ENCODE data around the gene DUXB.

The DUXB gene

GRCh38 chr16:75701361-75701760 is at the start of gene DUXB:
Gene DUXB (minus strand): TSS chr16:75701461. CDS start chr16:75701418, 43 bp downstream.
- DNase-seq (ENCODE audit: low read depth in 2 of 2, low spot score in 1 of 2) = no peak

- no peak for DNase-seq (ENCODE audit: low read depth in 2 of 2, low spot score in 1 of 2)
These were observed 49.3 kb upstream of the DUXB start for GRCh38 chr16:75750528-75750927.

GRCh38 chr16:75746359-75746758 is 45.1 kb upstream of the DUXB start:
- no peak for DNase-seq (ENCODE audit: low read depth in 2 of 2, low spot score in 1 of 2)

GRCh38 chr16:75745823-75746222 is 44.6 kb upstream of the DUXB start:
- no peak for DNase-seq (ENCODE audit: low read depth in 2 of 2, low spot score in 1 of 2)

GRCh38 chr16:75745242-75745641 is 44.0 kb upstream of the DUXB start:
- no peak for DNase-seq (ENCODE audit: low read depth in 2 of 2, low spot score in 1 of 2)

GRCh38 chr16:75742424-75743047 is 41.3 kb upstream of the DUXB start:
- no peak for DNase-seq (ENCODE audit: low read depth in 2 of 2, low spot score in 1 of 2)

GRCh38 chr16:75733305-75734211 is 32.3 kb upstream of the DUXB start:
- DNase-seq (ENCODE audit: low read depth in 2 of 2, low spot score in 1 of 2) = no peak

GRCh38 chr16:75732871-75733270 is 31.6 kb upstream of the DUXB start:
- no peak for DNase-seq (ENCODE audit: low read depth in 2 of 2, low spot score in 1 of 2)

- no peak for DNase-seq (ENCODE audit: low read depth in 2 of 2, low spot score in 1 of 2)
These were observed 26.0 kb upstream of the DUXB start for GRCh38 chr16:75727221-75727620.

- DNase-seq (ENCODE audit: low read depth in 2 of 2, low spot score in 1 of 2) = no peak
These were observed 25.1 kb upstream of the DUXB start, which contains the start of gene CPHXL for GRCh38 chr16:75726390-75726789. Gene CPHXL (minus strand): TSS chr16:75726490. CDS start chr16:75726442, 48 bp downstream.

GRCh38 chr16:75718452-75718851 is 17.2 kb upstream of the DUXB start:
- DNase-seq (ENCODE audit: low read depth in 2 of 2, low spot score in 1 of 2) = no peak

GRCh38 chr16:75714661-75715060 is 13.4 kb upstream of the DUXB start:
- DNase-seq (ENCODE audit: low read depth in 2 of 2, low spot score in 1 of 2) = no peak

GRCh38 chr16:75710344-75710743 is 9.1 kb upstream of the DUXB start:
- no peak for DNase-seq (ENCODE audit: low read depth in 2 of 2, low spot score in 1 of 2)

- DNase-seq (ENCODE audit: low read depth in 2 of 2, low spot score in 1 of 2) = no peak
These were observed 2.0 kb upstream of the DUXB start for GRCh38 chr16:75703306-75703705.

GRCh38 chr16:75702242-75702641 is 981 bp upstream of the DUXB start:
- no peak for DNase-seq (ENCODE audit: low read depth in 2 of 2, low spot score in 1 of 2)

GRCh38 chr16:75697571-75697970 is 3.7 kb downstream of the DUXB start:
- no peak for DNase-seq (ENCODE audit: low read depth in 2 of 2, low spot score in 1 of 2)

GRCh38 chr16:75695708-75696107 is 5.6 kb downstream of the DUXB start:
- DNase-seq (ENCODE audit: low read depth in 2 of 2, low spot score in 1 of 2) = no peak

GRCh38 chr16:75687361-75687760 is 13.9 kb downstream of the DUXB start:
- no peak for DNase-seq (ENCODE audit: low read depth in 2 of 2, low spot score in 1 of 2)

GRCh38 chr16:75682308-75682707 is 19.0 kb downstream of the DUXB start:
- DNase-seq (ENCODE audit: low read depth in 2 of 2, low spot score in 1 of 2) = no peak

GRCh38 chr16:75679366-75679765 is 21.9 kb downstream of the DUXB start:
- no peak for DNase-seq (ENCODE audit: low read depth in 2 of 2, low spot score in 1 of 2)

- DNase-seq (ENCODE audit: low read depth in 2 of 2, low spot score in 1 of 2) = no peak
These were observed 24.4 kb downstream of the DUXB start, which contains the start of gene CPHXL2 for GRCh38 chr16:75676909-75677308. Gene CPHXL2 (minus strand): TSS chr16:75677009. CDS start chr16:75676999, 10 bp downstream.

- DNase-seq (ENCODE audit: low read depth in 2 of 2, low spot score in 1 of 2) = no peak
These were observed 33.8 kb downstream of the DUXB start for GRCh38 chr16:75667503-75667902.
